ENCODE results near the gene NCKAP5.

DNA sequence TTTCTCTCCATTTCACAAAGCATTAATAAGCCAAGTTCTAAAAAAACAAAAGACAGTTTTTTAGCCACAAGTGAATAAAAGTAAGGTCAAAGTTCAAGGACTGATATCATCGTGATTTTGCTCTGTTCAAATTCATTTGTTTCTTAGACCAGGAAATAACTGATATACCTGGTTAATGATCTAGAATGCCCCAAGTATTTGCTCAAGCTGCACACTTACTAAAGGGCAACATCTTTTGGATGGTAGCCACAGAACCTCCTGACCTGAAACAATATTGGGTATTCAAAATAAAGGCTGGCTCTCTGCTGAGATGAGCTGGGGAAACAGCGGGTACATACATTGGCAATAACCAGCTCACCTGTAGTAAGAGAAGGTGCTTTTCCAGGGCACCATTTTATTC is 583.5 kb downstream of the NCKAP5 start:
- TF ChIP-seq, protein P1, sequence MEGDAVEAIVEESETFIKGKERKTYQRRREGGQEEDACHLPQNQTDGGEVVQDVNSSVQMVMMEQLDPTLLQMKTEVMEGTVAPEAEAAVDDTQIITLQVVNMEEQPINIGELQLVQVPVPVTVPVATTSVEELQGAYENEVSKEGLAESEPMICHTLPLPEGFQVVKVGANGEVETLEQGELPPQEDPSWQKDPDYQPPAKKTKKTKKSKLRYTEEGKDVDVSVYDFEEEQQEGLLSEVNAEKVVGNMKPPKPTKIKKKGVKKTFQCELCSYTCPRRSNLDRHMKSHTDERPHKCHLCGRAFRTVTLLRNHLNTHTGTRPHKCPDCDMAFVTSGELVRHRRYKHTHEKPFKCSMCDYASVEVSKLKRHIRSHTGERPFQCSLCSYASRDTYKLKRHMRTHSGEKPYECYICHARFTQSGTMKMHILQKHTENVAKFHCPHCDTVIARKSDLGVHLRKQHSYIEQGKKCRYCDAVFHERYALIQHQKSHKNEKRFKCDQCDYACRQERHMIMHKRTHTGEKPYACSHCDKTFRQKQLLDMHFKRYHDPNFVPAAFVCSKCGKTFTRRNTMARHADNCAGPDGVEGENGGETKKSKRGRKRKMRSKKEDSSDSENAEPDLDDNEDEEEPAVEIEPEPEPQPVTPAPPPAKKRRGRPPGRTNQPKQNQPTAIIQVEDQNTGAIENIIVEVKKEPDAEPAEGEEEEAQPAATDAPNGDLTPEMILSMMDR (IDR thresholded peaks at IDR 0.05; ENCODE audit: low read depth, low read length, missing input control), result no peak
- no peak for TF ChIP-seq YY1 (IDR thresholded peaks at IDR 0.05)
- TF ChIP-seq, protein P2, sequence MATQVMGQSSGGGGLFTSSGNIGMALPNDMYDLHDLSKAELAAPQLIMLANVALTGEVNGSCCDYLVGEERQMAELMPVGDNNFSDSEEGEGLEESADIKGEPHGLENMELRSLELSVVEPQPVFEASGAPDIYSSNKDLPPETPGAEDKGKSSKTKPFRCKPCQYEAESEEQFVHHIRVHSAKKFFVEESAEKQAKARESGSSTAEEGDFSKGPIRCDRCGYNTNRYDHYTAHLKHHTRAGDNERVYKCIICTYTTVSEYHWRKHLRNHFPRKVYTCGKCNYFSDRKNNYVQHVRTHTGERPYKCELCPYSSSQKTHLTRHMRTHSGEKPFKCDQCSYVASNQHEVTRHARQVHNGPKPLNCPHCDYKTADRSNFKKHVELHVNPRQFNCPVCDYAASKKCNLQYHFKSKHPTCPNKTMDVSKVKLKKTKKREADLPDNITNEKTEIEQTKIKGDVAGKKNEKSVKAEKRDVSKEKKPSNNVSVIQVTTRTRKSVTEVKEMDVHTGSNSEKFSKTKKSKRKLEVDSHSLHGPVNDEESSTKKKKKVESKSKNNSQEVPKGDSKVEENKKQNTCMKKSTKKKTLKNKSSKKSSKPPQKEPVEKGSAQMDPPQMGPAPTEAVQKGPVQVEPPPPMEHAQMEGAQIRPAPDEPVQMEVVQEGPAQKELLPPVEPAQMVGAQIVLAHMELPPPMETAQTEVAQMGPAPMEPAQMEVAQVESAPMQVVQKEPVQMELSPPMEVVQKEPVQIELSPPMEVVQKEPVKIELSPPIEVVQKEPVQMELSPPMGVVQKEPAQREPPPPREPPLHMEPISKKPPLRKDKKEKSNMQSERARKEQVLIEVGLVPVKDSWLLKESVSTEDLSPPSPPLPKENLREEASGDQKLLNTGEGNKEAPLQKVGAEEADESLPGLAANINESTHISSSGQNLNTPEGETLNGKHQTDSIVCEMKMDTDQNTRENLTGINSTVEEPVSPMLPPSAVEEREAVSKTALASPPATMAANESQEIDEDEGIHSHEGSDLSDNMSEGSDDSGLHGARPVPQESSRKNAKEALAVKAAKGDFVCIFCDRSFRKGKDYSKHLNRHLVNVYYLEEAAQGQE (IDR thresholded peaks at IDR 0.05), result no peak
- TF ChIP-seq, protein P3, sequence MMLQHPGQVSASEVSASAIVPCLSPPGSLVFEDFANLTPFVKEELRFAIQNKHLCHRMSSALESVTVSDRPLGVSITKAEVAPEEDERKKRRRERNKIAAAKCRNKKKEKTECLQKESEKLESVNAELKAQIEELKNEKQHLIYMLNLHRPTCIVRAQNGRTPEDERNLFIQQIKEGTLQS (IDR thresholded peaks at IDR 0.05), result no peak
- TF ChIP-seq FOXA1 (IDR thresholded peaks at IDR 0.05), result no peak
